GM19328 (cell line): ENCODE results near the gene SYT8.
"Not testable (repeated sequence)": the region's sequence is repeated elsewhere in the genome, so short reads cannot be mapped to it uniquely, and the experiment has no call there.

Experiments
- ATAC-seq: cut with Tn5 transposase; IDR thresholded peaks from one replicate; pipeline ENCODE4 v1.9.1; 2021; ENCODE audit warnings: mild to moderate bottlenecking, moderate library complexity; ENCODE audit not compliant: unreplicated experiment

Gene SYT8

GRCh38 chr11:1883346-1884302 is 48.8 kb downstream of the SYT8 start:
- ATAC-seq = no peak

GRCh38 chr11:1884303-1884700 is 49.5 kb downstream of the SYT8 start:
- ATAC-seq = no peak

- not testable (repeated sequence) for ATAC-seq
Measured at GRCh38 chr11:1886551-1886950, 51.8 kb downstream of the SYT8 start.
